Effector memory CD8-positive, alpha-beta T cell (primary cell): Measurements from ENCODE around the gene PCYT2.

Experiments
- ATAC-seq: fragments of 150-1000 bp; cut with Tn5 transposase; replicated peaks from 2 replicates; pipeline ENCODE4 v1.10.0; 2021; ENCODE audit warnings: mild to moderate bottlenecking, moderate library complexity
- DNase-seq, 3 experiments: peaks; one replicate each; pipeline ENCODE4 v3.0.0; 2021
- H3K27ac Mint-ChIP-seq, 2 donors: one replicate each; pipeline ENCODE4 v1.8.0; 2022; ENCODE audit warnings: mild to moderate bottlenecking in 2 of 2, mixed read lengths in 2 of 2, moderate library complexity in 2 of 2
- H3K27me3 Mint-ChIP-seq, 2 donors: one replicate each; pipeline ENCODE4 v1.8.0; 2022; ENCODE audit warnings: mixed read lengths in 2 of 2
- H3K36me3 Mint-ChIP-seq: one replicate; pipeline ENCODE4 v1.8.0; 2022; ENCODE audit warnings: mild to moderate bottlenecking, moderate library complexity, mixed read lengths; ENCODE audit not compliant: insufficient read depth
- H3K4me1 Mint-ChIP-seq, 2 donors: one replicate each; pipeline ENCODE4 v1.8.0; 2022; ENCODE audit warnings: low read depth in 2 of 2, mixed read lengths in 2 of 2
- H3K4me3 Mint-ChIP-seq, 2 donors: one replicate each; pipeline ENCODE4 v1.8.0; 2022; ENCODE audit warnings: mild to moderate bottlenecking in 2 of 2, mixed read lengths in 2 of 2, moderate library complexity in 2 of 2
- H3K9me3 Mint-ChIP-seq, 2 donors: one replicate each; pipeline ENCODE4 v1.8.0; 2022; ENCODE audit warnings: mixed read lengths in 2 of 2

The PCYT2 gene

DNA sequence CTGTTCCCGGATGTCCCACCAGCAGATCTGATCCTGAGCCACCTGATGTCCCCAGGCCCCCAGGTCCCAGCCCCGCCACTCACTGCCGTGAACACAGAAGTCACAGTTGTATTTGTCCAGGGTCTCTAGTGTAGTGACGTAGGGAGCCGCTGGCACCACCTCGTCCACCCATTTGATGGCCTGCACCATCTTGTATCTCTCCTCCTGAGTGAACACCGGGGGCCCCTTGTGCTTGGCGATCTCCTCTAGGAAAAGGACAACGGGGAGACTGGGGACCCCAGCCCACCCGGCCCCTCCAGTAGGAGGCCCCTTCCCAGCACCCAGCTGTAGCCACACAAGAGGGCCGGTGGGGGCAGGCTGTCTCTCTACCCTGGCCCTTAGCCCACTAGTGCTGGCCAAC, 2.4 kb downstream of the PCYT2 start:
- Mint-ChIP-seq H3K27me3 (no peaks in the 10 kb centered on the region), H3K9me3 (no peaks in the 10 kb centered on the region), H3K36me3 (peaks cover 24% of the 10 kb centered on the region), H3K4me1 (peaks cover 8 to 11% of the 10 kb centered on the region in 2 donors), H3K27ac (no peak overlapping the region), H3K4me3 (no peak overlapping the region)
- no peak for ATAC-seq
- no peak for DNase-seq

- Mint-ChIP-seq H3K27me3 (no peaks in the 10 kb centered on the region), H3K27ac (no peak overlapping the region), H3K4me3 (no peak overlapping the region), H3K36me3 (peaks cover 16% of the 10 kb centered on the region), H3K4me1 (peaks cover 8% of the 10 kb centered on the region in 2 donors), H3K9me3 (no peaks in the 10 kb centered on the region)
- DNase-seq, result no peak
- no peak for ATAC-seq
Observed at GRCh38 chr17:81907219-81908145, 3.7 kb downstream of the PCYT2 start.

- no peak overlapping the region for H3K4me3 Mint-ChIP-seq
- H3K27me3 Mint-ChIP-seq, result no peaks in the 10 kb centered on the region
- peaks cover 12% of the 10 kb centered on the region for H3K36me3 Mint-ChIP-seq
- no peak overlapping the region for H3K27ac Mint-ChIP-seq
- no peak for DNase-seq
- peaks cover 6% of the 10 kb centered on the region in 2 donors for H3K4me1 Mint-ChIP-seq
- ATAC-seq, result no peak
- H3K9me3 Mint-ChIP-seq, result no peaks in the 10 kb centered on the region
Observed at GRCh38 chr17:81906476-81907218, 4.6 kb downstream of the PCYT2 start.

GRCh38 chr17:81905993-81906392, 5.2 kb downstream of the PCYT2 start:
- peaks cover 3 to 6% of the 10 kb centered on the region in 2 donors for H3K27me3 Mint-ChIP-seq
- DNase-seq, result no peak
- H3K9me3 Mint-ChIP-seq, result no peaks in the 10 kb centered on the region
- no peak for ATAC-seq
- no peak overlapping the region for H3K27ac Mint-ChIP-seq
- no peak overlapping the region for H3K4me3 Mint-ChIP-seq
- peaks cover 4 to 6% of the 10 kb centered on the region in 2 donors for H3K4me1 Mint-ChIP-seq
- H3K36me3 Mint-ChIP-seq, result peaks cover 9% of the 10 kb centered on the region

- no peak for DNase-seq
- H3K4me1 Mint-ChIP-seq, result peaks cover 4 to 10% of the 10 kb centered on the region in 2 donors
- H3K36me3 Mint-ChIP-seq, result peaks cover 9% of the 10 kb centered on the region
- ATAC-seq, result no peak
- H3K27ac Mint-ChIP-seq, result no peak overlapping the region
- peaks cover 8 to 11% of the 10 kb centered on the region in 2 donors for H3K27me3 Mint-ChIP-seq
- H3K9me3 Mint-ChIP-seq, result no peaks in the 10 kb centered on the region
- H3K4me3 Mint-ChIP-seq, result no peak overlapping the region
Observed at GRCh38 chr17:81905424-81905875, 5.7 kb downstream of the PCYT2 start.

DNA sequence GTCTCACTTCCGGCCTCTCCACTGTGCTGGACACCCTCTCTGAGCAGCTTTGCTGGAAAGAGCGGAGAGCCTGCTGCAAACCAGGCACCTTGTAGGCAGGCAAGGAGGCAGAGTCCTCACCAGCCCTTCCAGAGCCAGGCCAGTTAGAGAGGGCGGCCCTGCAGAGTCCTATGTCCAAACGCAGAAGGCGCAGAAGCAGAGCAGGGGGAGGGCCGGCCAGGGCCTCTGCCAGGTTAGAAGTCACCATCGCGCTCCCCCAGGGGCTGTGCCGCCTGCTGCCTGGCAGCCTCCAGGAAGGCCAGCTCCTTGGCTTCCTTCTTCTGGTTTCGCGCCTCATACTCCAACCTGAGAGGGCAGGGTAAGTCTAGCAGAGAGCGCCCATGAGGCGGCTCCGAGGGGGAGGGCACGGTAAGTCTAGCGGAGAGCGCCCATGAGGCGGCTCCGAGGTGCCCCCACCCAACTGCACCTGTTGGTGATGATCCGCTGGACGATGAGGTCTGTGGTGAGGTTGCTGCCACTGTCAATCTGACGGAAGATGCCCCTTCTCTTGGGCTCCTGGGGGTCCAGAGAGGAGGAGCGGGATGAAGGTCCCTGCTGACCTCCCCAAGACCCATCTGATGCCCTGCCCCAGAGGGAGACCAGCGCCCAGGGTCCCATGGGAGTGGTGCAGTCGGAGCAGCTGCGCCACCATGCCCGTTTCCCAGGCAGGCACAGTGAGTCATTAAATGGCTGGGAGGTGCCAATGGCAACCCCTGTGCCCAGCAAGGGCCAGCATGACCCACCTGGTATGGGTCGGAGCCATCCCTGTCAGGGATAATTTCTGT, 6.4 kb downstream of the PCYT2 start:
- Mint-ChIP-seq H3K4me1 (peaks cover 0 to 7% of the 10 kb centered on the region in 2 donors), H3K27me3 (peaks cover 8 to 12% of the 10 kb centered on the region in 2 donors), H3K27ac (no peak overlapping the region), H3K36me3 (peaks cover 9% of the 10 kb centered on the region), H3K9me3 (no peaks in the 10 kb centered on the region), H3K4me3 (no peak overlapping the region)
- no peak for ATAC-seq
- no peak for DNase-seq

DNA sequence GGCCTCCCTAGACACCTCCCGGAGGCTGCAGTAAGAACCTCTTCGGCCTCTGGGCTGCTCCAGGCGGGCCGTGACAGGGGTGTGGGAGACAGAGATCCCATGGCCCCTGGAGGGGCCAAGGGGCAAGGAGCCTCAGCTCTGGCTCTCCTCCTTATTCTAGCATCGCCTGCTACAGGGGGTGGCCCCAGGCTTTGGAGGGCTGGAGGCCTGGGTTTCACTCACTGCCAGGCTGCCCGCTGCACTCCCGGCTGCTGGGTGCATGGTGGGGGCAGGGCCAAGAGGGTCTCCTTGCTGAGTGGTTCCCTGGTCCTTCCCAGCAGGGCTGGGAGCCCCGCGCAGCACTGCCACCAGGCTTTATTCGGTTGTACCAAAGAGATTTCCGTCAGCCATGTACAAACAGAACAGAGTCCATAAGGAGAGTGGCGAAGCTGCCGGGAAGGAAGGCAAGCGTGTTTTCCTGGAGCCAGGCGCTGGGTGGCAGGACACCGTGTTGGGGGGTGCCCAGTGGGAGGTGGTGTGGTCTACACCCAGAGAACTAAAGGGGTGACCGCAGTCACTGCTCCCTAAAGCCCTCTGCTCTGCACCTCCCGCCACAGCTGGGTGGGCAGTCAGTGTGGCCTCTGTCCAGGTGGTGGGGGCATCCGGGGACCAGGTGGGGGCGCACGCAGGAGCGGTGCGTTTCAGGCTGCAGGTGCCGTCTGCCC, 7.2 kb downstream of the PCYT2 start:
- H3K9me3 Mint-ChIP-seq, result no peaks in the 10 kb centered on the region
- ATAC-seq, result no peak
- H3K36me3 Mint-ChIP-seq, result peaks cover 14% of the 10 kb centered on the region
- no peak for DNase-seq
- H3K4me1 Mint-ChIP-seq, result peaks cover 0 to 7% of the 10 kb centered on the region in 2 donors
- H3K4me3 Mint-ChIP-seq, result no peak overlapping the region
- H3K27me3 Mint-ChIP-seq, result peaks cover 8 to 12% of the 10 kb centered on the region in 2 donors
- H3K27ac Mint-ChIP-seq, result no peak overlapping the region

DNA sequence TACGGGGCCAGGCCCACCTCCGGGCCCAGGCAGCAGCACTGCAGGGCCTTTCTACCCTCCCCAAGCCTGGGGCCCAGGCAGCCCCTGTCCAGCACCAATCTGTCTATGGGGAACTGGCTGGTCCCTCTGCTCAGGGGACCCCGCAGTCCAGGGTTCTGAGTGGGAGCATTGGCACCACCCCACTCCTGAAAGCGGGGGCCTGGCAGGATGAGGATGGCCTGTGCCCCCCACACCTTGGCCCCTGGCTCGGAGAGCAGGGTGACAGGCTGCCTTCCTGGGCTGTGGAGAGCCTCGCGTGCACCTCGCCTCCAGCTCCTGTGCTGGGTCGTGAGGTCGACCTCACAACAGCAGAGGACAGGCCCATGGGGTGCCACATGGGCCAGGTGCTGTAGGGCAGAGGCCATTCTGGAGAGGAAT, 7.8 kb downstream of the PCYT2 start:
- Mint-ChIP-seq H3K4me3 (no peak overlapping the region), H3K4me1 (peaks cover 0 to 7% of the 10 kb centered on the region in 2 donors), H3K27ac (no peak overlapping the region), H3K36me3 (peaks cover 19% of the 10 kb centered on the region), H3K9me3 (no peaks in the 10 kb centered on the region), H3K27me3 (peaks cover 8 to 12% of the 10 kb centered on the region in 2 donors)
- ATAC-seq (no peak), DNase-seq (no peak)

DNA sequence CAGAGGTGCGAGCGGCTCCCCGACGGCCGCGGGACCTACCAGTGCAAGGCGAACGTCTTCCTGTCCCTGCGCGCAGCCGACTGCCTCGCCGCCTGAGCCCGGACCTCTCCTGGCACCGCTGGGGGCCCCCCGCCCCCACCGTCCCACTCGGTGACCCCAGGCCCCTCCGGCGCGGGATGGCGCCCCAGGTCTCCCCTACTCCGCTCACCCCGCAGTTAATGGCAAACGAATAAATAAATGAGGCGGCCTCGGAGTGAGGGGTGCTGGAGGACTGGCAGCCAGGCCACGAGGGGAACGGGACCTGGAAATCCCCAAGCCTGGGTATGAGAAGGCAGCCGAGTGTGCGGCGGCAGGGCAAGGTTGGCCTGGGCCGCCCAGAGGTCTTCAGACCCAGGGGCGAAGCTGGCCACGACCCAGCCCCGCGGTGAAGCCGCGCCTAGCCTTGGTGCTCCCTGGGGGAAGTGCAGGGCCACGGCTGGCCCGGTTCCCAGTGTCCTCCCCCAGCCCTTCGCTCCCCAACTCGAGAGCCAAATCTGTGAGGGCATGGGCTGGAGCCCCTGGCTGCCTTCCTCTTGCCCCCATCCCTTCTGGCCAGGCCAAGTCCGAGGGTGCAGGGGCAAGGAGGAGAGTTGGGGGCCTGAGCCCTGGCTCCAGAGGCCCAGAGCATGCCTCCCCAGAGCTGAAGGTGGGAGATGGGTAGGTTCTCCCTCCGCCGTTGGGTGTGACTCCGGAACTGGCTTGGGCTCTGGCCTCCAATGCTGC, 8.4 kb downstream of the PCYT2 start:
- Mint-ChIP-seq H3K36me3 (peaks cover 19% of the 10 kb centered on the region), H3K9me3 (no peaks in the 10 kb centered on the region), H3K27ac (no peak overlapping the region), H3K4me3 (no peak overlapping the region), H3K27me3 (peaks cover 8 to 12% of the 10 kb centered on the region in 2 donors), H3K4me1 (peaks cover 0 to 7% of the 10 kb centered on the region in 2 donors)
- ATAC-seq (peak; percentile 52), DNase-seq (no peak)

DNA sequence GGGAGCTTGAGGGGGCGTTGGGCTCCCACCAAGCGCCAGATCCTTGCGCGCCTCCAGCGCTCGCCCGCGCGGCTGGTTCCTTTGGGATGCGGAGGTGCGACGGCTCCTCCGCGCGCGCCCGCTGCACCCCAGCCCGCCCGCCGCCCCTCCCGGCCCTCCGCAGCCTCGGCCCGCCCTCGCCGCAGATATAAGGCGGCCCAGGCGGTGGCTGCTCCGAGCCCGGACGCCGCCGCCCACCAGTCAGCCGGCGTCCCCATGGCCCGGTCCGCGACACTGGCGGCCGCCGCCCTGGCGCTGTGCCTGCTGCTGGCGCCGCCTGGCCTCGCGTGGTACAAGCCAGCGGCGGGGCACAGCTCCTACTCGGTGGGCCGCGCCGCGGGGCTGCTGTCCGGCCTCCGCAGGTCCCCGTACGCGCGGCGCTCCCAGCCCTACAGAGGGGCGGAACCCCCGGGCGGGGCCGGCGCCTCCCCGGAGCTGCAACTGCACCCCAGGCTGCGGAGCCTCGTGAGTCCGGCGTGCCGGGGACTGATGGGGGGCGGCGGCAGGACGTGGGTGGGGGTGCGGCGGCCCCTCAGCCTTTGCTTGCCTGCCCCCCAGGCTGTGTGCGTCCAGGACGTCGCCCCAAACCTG, 9.1 kb downstream of the PCYT2 start, which contains the start of gene NPB:
NPB (plus strand) TSS at position 216 of the 630 bp plus-strand sequence; CDS start at position 256, 40 bp downstream.
- H3K27me3 Mint-ChIP-seq, result peaks cover 8 to 12% of the 10 kb centered on the region in 2 donors
- peak within 1 kb of the TSS; percentile 9 to 21 for H3K4me3 Mint-ChIP-seq
- peak; percentile 76 for ATAC-seq
- no peak within 1 kb of the TSS for H3K27ac Mint-ChIP-seq
- no peak for DNase-seq
- peaks cover 0 to 7% of the 10 kb centered on the region in 2 donors for H3K4me1 Mint-ChIP-seq
- no peaks in the 10 kb centered on the region for H3K9me3 Mint-ChIP-seq
- H3K36me3 Mint-ChIP-seq, result peaks cover 25% of the 10 kb centered on the region

DNA sequence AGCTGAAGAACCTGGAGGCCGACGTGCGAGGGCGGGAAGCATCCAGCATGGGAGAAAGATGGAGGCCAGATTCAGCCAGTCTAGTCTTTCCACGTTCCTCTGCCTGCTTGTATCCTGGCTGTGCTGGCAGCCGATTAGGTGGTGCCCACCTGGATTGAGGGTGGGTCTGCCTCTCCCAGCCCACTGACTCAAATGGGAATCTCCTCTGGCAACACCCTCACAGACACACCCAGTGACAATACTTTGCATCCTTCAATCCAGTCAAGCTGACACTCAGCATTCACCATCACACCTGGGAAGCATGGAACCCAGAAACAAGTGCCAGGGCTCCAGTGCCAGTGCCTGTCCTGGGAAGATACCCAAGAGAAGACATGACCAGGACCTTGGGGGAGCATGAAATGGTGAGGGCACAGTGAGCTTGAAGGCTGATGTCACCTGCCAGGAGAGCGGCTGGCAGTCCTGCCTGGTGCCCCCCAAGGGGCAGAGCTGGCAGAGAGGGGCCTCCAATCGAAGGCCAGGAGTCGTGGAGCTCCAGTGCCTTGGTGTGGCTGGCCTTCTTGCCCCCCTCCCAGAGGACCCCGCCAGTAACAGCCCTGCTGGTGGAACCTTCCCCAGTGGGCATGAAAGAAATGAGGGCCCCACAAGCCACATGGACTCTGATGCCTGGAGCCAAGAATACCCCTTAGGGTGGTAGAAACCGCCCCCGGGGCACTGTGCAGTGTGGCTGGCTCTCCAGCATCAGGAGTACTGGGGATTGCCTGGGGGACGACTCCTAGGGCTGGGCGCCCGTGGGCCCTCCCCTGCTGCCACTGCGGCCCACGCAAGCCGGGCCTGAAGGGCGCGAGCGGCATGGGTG, 9.8 kb downstream of the PCYT2 start:
- Mint-ChIP-seq H3K27me3 (peaks cover 8 to 12% of the 10 kb centered on the region in 2 donors), H3K4me1 (peaks cover 0 to 7% of the 10 kb centered on the region in 2 donors), H3K9me3 (no peaks in the 10 kb centered on the region), H3K36me3 (peaks cover 32% of the 10 kb centered on the region), H3K4me3 (peak overlapping the region; percentile 9 to 21), H3K27ac (no peak overlapping the region)
- DNase-seq (no peak), ATAC-seq (peak; percentile 20)
